T follicular helper cell (primary cell): ENCODE results near the gene WDR18.

Experiments
- DNase-seq: peaks from one replicate; pipeline ENCODE4 v3.0.0-alpha.2; 2020; ENCODE audit warnings: low read depth

The WDR18 gene

DNA sequence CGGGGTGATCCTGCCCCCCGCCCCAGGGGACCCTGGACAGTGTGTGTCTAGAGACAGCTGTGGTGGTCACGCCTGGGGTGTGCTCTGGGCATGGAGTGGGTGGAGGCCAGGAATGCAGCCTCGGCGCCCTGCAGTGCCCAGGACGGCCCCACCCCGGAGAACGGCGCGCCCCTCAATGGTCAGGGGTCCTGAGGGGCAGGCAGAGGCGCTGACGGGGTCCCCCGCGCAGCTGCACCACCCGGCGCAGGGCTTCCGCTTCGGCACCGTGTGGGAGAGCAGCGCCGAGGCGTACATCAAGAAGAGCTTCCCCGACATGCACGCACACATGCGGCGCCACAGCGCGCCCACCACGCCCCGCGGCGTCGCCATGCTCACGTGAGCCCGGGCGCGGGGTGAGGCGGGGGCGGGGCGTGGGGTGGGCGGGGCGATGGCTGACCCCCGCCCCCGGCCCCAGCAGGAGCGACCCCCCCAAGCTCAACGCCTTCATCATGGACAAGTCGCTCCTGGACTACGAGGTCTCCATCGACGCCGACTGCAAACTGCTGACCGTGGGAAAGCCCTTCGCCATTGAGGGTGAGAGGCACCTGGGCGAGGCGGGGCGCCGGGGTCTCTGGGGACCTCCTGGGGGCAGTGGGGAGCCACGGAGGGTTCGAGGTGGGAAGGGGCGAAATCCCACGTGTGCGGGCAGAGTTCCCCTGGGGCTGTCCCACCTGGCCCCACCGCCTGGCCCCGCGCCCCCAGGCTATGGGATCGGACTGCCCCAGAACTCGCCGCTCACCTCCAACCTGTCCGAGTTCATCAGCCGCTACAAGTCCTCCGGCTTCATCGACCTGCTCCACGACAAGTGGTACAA, 23.5 kb downstream of the WDR18 start:
- DNase-seq, result no peak

- DNase-seq, result no peak
These were observed 24.3 kb downstream of the WDR18 start for GRCh38 chr19:1008268-1009040.

- no peak for DNase-seq
These were observed 25.2 kb downstream of the WDR18 start for GRCh38 chr19:1009041-1009980.

DNA sequence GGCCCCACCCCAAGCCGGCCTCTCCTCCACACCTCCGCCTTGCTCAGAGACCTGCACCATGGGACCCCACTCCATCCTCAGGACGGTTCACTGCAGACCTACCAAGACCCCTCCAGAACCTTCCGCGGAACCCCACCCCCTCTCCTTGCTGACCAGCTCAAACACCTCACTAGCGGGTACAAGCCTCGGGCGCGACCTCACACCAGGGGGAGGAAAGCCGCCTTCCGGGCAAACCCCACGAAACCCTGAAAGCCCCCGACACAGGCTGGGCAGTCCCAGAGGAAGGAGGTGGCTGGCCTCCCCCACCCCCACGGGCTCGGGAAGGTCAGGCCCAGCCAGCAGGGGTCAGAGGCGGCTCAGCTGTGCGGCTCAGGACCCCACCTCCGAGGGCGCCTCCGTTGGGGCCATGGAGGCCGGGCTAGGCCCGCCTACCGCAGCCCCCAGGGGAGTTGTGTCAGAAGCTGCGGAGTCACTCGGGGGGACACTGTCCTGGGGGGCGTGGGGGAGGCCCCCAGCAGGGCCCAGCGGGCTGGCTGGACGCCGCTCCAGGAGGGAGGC, 25.9 kb downstream of the WDR18 start:
- DNase-seq, result no peak

DNA sequence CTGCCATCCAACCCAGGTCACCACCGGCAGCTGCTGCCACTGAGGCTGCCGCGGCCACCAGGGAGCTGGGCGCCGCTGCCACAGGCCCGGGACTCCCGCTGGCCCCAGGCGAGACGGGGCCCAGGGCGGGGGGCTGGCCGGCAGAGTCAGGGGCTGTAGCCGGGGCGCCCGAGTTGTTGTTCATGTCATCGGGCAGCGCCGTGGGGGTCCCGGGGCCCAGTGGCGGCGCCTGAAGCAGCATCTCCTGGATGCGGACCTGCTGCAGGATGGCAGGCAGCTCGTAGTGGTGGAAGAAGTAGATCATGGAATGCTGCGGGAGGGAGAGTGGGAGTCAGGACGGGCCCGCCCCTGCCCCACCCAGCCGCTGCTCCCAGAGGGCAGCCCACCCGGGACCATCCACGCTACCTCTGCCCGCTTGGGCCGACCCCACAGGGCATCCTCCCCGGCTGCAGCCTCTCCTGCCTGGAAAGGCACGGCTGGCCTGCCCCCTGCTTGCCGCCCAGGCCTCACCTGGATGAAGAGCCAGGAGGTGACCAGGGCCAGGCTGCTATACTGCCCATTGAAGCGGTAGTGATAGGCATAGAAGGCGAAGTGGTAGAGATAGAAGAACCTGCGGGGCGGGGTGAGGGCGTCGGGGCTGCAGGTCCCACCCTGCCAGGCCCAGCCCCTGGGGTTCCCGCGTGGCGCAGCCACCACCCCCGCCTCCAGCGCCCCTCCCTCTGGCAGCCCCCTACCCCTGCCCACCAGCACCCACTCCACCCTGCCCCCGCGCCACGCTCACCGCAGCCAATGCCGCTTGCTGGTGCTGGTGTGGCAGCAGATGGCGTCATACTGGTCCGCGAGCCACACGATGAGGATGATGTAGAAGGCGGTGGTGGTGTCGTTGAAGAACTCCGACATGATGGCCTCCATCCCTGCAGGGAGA, 26.7 kb downstream of the WDR18 start:
- no peak for DNase-seq

GRCh38 chr19:1011831-1012333, 27.7 kb downstream of the WDR18 start:
- no peak for DNase-seq

GRCh38 chr19:1012334-1012733, 28.2 kb downstream of the WDR18 start:
- DNase-seq, result no peak

- DNase-seq, result no peak
These were observed 29.1 kb downstream of the WDR18 start for GRCh38 chr19:1013218-1013617.

- DNase-seq, result no peak
These were observed 30.3 kb downstream of the WDR18 start for GRCh38 chr19:1014161-1015060.

GRCh38 chr19:1015061-1015781, 31.1 kb downstream of the WDR18 start:
- DNase-seq, result no peak

- DNase-seq, result no peak
These were observed 31.9 kb downstream of the WDR18 start for GRCh38 chr19:1015782-1016646.

- no peak for DNase-seq
These were observed 32.5 kb downstream of the WDR18 start for GRCh38 chr19:1016647-1017114.

DNA sequence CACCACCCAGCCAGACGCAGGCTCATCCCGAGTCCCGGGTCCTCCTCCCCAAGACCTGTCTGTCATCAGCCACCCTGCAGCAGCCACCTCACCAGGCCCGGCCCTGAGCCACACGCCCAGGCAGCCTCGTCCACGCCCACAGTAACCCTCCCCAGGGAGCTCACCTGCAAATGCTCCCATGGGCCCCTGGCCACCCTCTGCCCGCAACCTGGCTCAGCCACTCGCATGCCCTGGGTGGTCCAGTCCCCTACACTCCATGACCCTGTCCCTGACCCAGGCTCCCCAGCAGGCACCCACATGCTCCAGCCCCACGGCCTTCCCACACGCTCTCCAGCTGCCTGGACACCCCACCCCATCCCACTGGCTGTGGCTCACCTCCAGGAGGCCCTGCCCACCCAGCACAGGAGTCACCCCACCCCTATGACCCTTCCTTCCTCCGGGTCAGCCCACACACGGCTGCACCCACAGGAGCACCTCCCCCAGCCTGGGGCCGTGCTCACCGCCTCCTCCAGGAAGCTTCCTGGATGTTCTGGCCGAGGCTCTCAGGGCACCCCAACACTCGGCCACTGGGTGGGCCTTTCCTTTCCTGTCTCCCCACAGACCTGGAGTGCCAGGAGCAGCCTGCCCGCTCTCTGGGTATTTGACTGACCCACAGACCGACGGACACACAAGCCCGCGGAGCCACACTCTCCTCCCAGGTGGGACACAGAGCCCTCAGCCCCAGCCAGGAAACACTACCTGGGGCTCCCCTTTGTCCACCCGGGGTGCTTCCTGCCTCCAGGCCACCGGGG, 33.2 kb downstream of the WDR18 start:
- DNase-seq, result no peak

DNA sequence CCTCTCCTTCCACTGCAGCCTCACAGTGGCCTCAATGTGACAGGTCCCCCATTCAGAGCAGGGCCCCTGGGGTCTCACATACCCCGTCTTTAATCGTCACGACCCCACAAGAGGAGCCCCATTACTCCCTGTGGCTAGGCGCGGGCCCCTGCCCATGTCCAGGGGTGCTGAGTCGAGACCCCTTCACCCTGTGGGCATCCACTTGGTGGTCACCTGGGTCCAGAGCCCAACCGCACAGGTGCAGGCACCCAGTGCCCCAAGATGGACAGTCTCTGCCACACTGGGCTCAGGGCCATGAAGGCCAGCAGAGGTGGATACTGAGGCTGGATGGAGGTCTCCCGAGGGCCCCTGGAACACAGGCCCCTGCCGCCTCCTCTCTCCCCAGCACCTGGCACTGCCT, 33.8 kb downstream of the WDR18 start:
- DNase-seq, result no peak

DNA sequence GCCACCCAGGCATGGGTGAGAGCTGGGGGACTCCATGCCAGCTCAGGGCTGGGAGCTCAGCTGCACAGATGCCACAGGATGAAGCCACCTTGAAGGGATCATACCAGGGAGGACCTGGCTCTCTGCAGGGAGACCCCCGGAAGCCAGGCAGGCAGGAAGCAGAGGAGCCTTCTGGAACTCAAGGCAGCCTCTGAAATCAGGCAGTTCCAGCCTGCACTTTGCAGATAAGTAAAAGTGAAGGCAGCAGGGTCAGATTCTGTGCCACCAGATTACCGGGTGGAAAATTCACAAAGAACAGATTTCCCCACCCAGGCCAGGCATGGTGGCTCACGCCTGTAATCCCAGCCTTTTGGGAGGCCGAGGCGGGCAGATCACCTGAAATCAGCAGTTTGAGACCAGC, 34.2 kb downstream of the WDR18 start:
- no peak for DNase-seq

- DNase-seq, result no peak
These were observed 34.9 kb downstream of the WDR18 start for GRCh38 chr19:1018932-1019615.
